A549 treated with CORT108297 at 1 μM for 4 hours (cell line): Measurements from ENCODE around the gene HIGD1A. TPM values are rescaled to one million over a fixed set of nuclear protein-coding genes. Genes with fewer than 3 reads are reported as not detected.

ENCODE experiments used
- total RNA-seq: library from RNA; stranded (reverse); fragments of 200-300 nt; extraction: Qiagen RNA extraction; gene quantifications from 5 replicates; pipeline ENCODE4 v1.2.3, GENCODE V29; 2022

Gene HIGD1A
- 71.8 to 102 TPM (median 76.2 TPM) in 5 replicates for total RNA-seq

GRCh38 chr3:42804106-42804830, at the start of gene HIGD1A:
Gene HIGD1A (minus strand): TSS chr3:42804490. CDS start chr3:42794253, 10,237 bp downstream.

GRCh38 chr3:42809202-42809601, 4.9 kb upstream of the HIGD1A start, which contains the start of gene ACKR2:
Gene ACKR2 (plus strand): TSS chr3:42809445. CDS start chr3:42864503, 55,058 bp downstream.

GRCh38 chr3:42772670-42773408, 31.5 kb downstream of the HIGD1A start, which contains the start of gene CCDC13:
Gene CCDC13 (minus strand): TSS chr3:42773253. CDS start chr3:42758345, 14,908 bp downstream.

Other genes with a start within 250 kb of the HIGD1A start
- gene SEC22C, start 222.5 kb downstream of the HIGD1A start, total RNA-seq, result 27.2 to 33.5 TPM (median 31.9 TPM) in 5 replicates
- 17.4 to 20.8 TPM (median 18.9 TPM) in 5 replicates for gene SS18L2, start 213.6 kb downstream of the HIGD1A start, total RNA-seq
- 8.0 to 13.5 TPM (median 11.9 TPM) in 5 replicates for gene NKTR, start 203.8 kb downstream of the HIGD1A start, total RNA-seq
- 4.9 to 7.4 TPM (median 6.5 TPM) in 5 replicates for gene ZBTB47, start 150.8 kb downstream of the HIGD1A start, total RNA-seq
- not detected in 5 replicates for gene KLHL40, start 119.0 kb downstream of the HIGD1A start, total RNA-seq
- gene HHATL, start 101.7 kb downstream of the HIGD1A start, total RNA-seq, result not detected in 5 replicates
- 0.25 to 0.51 TPM (median 0.49 TPM) in 5 replicates for gene CCDC13, start 31.2 kb downstream of the HIGD1A start, total RNA-seq
- 0.05 to 0.13 TPM (median 0.07 TPM) in 3 of 5 replicates, not detected in the others for gene ACKR2, start 5.0 kb upstream of the HIGD1A start, total RNA-seq
- not detected in 5 replicates for gene CYP8B1, start 71.4 kb upstream of the HIGD1A start, total RNA-seq
- not detected in 5 replicates for gene ZNF662, start 101.7 kb upstream of the HIGD1A start, total RNA-seq
- gene GASK1A, start 174.8 kb upstream of the HIGD1A start, total RNA-seq, result not detected in 5 replicates